HG02610 (cell line): ENCODE results near the gene S100B.

Experiments
- ATAC-seq: cut with Tn5 transposase; IDR thresholded peaks from one replicate; pipeline ENCODE4 v1.9.1; 2021; ENCODE audit warnings: mild to moderate bottlenecking, moderate library complexity; ENCODE audit not compliant: unreplicated experiment

The S100B gene

GRCh38 chr21:46628868-46629267 is 24.0 kb upstream of the S100B start:
- ATAC-seq = no peak

GRCh38 chr21:46627726-46628125 is 22.8 kb upstream of the S100B start:
- ATAC-seq = no peak

DNA sequence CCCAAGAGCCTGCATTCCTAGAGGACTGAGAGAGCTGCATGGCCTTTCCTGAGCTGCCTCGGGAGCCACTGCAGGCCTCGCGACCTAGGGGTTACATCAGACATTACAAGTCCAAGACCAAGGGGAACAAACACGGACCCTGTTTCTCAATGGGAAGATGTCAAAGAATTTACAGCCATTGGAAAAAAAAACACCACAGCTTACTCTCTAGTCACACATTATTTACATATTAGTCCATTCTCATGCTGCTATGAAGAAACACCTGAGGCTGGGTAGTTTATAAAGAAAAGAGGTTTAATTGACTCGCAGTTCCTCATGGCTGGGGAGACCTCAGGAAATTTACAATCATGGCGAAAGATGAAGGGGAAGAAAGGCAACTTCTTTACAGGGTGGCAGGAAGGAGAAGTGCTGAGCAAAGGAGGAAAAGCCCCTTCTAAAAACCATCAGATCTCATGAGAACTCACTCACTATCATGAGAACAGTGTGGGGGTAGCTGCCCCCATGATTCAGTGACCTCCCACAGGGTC is 22.2 kb upstream of the S100B start:
- ATAC-seq = no peak

DNA sequence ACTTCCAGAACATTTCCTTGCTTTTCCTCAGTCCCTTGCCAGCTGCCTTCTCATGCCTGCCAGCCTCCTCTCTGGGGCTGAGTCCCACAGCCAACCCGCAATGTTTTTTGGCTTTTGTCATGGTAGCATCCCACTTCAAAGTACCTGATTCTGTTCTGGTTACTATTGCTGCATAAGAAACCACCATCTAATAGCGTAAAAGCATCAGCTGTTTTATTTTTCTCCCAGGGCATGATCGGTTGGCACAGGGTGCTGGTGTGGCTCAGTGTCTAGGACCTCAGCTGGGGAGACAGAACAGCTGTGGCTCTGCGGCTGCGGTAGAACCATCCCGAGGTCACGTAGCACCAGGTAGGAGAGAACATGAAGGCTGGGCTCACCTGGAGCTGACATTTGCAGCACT is 21.7 kb upstream of the S100B start:
- ATAC-seq = no peak

GRCh38 chr21:46625759-46626158 is 20.9 kb upstream of the S100B start:
- ATAC-seq = no peak

- ATAC-seq = no peak
Measured at GRCh38 chr21:46624050-46624449, 19.2 kb upstream of the S100B start.

DNA sequence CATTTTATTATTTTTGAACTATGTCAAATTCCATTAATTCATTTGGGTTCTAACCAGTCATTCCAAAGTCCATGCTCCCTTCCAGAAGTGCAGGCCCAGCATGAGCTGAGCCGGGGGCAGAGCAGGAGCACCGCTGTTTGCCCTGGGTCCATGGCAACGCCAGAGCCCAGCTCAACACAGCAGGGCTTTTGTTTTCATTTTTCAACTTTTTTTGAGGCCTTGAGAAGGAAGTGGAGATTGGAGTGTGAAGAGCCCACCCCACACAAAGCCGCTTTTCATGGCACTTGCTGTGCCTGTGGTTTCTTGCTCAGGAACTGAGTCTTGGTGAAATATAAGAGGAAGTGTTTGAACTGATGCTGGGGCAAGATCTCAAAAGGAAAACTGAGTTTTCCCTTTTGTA is 17.3 kb upstream of the S100B start:
- ATAC-seq = peak; percentile 55

DNA sequence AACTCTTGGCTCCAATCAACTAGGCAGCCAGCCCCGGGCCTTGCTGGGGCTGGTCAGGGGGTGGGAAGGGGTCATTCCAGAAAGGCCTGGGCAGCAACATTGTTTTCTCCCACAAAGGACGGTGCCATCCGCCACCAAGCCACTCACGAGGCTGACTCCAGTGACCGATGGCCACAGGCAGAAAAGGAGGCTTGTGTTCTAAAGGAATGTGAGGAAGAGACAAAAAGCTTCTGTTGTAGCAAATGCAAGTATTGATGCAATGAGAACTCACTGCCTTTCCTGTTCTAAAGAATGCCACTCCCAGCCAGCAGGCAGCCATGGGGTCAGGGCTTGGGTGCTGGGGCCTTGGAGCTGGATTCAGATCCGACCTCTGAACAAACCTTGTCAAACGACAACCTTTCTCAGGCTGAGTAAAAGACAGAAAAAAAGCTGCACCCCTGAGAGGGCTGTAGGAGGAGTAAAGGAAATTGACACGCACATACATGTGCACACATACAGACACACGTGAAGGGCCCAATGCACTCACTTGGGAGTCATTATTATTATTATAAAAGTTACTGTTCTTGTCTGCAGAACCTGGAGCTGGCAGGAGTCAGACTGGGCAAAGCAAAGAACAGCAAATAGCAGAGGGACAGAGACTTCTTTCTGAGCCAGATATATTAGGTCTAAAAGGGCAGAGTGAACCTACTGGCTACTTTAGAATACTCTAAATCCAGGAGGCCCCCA is 16.7 kb upstream of the S100B start:
- no peak for ATAC-seq

- ATAC-seq = no peak
Measured at GRCh38 chr21:46620846-46621245, 16.0 kb upstream of the S100B start.

- ATAC-seq = no peak
Measured at GRCh38 chr21:46619846-46620245, 15.0 kb upstream of the S100B start.

DNA sequence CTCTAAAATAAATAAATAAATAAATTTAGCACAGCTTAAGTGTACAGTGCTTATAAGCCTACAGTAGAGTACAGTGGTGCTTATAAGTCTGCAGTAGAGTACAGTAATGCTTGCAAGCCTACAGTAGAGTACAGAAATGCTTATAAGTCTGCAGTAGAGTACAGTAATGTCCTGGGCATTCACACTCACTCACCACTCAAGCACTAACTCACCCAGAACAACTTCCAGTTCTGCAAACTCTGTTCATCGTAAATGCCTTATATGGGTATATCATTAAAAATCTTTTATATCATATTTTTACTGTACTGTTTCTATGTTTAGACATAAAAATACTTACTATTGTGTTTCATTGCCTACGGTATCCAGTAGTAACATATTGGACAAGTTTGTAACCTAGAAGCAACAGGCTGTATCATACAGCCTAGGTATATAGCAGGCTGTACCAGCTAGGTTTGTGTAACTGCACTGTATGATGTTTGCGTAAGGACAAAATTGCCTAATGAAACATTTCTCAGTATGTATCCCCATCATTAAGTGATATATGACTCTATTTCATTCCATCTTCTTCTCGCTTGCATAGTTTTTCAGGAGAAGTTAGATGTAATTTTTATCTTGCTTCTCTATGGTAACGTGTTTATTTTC is 14.0 kb upstream of the S100B start:
- ATAC-seq = no peak

DNA sequence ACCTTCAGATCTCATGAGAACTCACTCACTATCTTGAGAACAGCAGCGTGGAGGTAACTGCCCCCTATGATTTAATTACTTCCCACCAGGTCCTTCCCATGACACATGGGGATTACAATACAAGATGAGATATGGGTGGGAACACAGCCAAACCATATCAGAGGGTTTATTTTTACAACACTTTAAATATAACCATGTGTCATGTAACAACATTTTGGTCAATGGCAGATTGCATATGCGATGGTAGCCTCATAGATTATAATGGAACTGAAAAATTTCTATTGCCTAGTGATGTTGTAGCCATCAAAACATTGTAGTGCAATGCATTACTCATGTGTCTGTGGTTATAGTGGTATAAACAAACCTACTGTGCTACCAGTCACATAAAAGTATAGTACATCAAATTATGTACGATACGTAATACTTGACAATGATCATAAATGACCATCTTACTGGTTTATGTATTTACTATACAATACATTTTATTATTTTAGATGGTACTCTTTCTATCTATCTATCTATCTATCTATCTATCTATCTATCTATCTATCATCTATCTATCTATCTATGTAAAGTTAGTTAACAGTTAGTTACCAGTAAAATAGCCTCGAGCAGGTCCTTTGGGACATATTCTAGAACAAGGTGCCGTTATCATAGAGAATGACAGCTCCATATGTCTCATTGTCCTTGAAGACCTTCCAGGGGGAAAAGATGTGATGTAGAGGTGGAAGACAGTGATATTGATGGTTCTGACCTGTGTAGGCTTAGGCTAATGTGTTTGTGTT is 12.6 kb upstream of the S100B start:
- no peak for ATAC-seq

DNA sequence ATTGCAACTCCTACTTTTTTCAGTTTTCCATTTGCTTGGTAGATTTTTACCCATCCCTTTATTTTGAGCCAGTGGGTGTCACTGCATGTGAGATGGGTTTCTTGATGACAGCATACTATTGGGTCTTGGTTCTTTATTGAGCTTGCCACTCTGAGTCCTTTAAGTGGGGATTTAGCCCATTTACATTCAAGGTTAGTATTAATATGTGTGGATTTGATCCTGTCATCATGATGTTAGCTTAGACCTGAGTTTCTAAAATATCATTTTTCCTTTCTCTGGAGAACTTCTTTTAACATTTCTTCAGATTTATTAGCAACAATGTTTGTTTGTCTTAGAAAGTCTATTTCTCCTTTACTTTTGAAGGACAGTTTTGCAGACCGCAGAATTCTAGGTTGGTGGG is 11.8 kb upstream of the S100B start:
- ATAC-seq = no peak

- ATAC-seq = no peak
Measured at GRCh38 chr21:46616050-46616449, 11.2 kb upstream of the S100B start.

GRCh38 chr21:46613391-46613790 is 8.5 kb upstream of the S100B start:
- no peak for ATAC-seq

- ATAC-seq = no peak
Measured at GRCh38 chr21:46610018-46610701, 5.3 kb upstream of the S100B start.

- ATAC-seq = peak; percentile 46
Measured at GRCh38 chr21:46608672-46609111, 3.8 kb upstream of the S100B start.

- no peak for ATAC-seq
Measured at GRCh38 chr21:46607636-46608035, 2.8 kb upstream of the S100B start.

GRCh38 chr21:46606427-46606813 is 1.5 kb upstream of the S100B start:
- no peak for ATAC-seq

- peak; percentile 59 for ATAC-seq
Measured at GRCh38 chr21:46605767-46606426, 1.0 kb upstream of the S100B start.
